SK-N-SH (cell line): ENCODE data around the gene FAM177B. TPM values are rescaled to one million over a fixed set of nuclear protein-coding genes. Genes with fewer than 3 reads are reported as not detected.

ENCODE experiments used
- CTCF ChIA-PET: fragments of 300-600, 350-600 bp; formaldehyde crosslinking; extraction: SDS; loops from one replicate; lab custom pipeline; 2021; lab: Yijun Ruan, JAX
- POLR2A ChIA-PET: fragments of 350-600 bp; sonication (Branson Sonifier 250); formaldehyde crosslinking; extraction: SDS; loops from one replicate; lab custom pipeline; 2020; ENCODE audit warnings: antibody characterized with exemption, inconsistent platforms; lab: Yijun Ruan, JAX
- DNase-seq: peaks from one replicate; pipeline ENCODE4 v3.0.0; 2012
- H2AFZ ChIP-seq: fragments of 200-600 bp; sonication (generic); 2 replicates; pipeline ENCODE4 v1.8.1; 2016; ENCODE audit warnings: antibody characterized with exemption, mild to moderate bottlenecking, low read depth
- H3F3A ChIP-seq: fragments of 200-600 bp; sonication (generic); replicated peaks from 2 replicates; pipeline ENCODE3; 2016; ENCODE audit warnings: antibody characterized with exemption, mild to moderate bottlenecking; ENCODE audit not compliant: insufficient read depth
- H3K27ac ChIP-seq, 2 experiments: fragments of 200-500 bp in 1 of 2; fragments of 200-600 bp in 1 of 2; sonication (Bioruptor generic) in 1 of 2; sonication (generic), shearing (Covaris generic) in 1 of 2; 2 replicates each; pipeline versions ENCODE4 v1.5.1 to v1.6.1; 2014 to 2016; ENCODE audit warnings: low read depth in 2 of 2, inconsistent platforms in 1 of 2, low read length in 1 of 2, mild to moderate bottlenecking in 1 of 2, mixed read lengths in 1 of 2
- H3K27me3 ChIP-seq: fragments of 200-600 bp; sonication (generic), shearing (Covaris generic); 2 replicates; pipeline ENCODE4 v1.6.1; 2016; ENCODE audit warnings: mixed run types; ENCODE audit not compliant: insufficient read depth
- H3K36me3 ChIP-seq, 2 experiments: fragments of 200-500 bp in 1 of 2; fragments of 200-600 bp in 1 of 2; sonication (Bioruptor generic) in 1 of 2; sonication (generic) in 1 of 2; replicated peaks in 1 of 2; 2 replicates each; pipeline versions ENCODE3 to v1.5.1; 2014 to 2016; ENCODE audit warnings: low read length in 1 of 2, mild to moderate bottlenecking in 1 of 2; ENCODE audit not compliant: insufficient read depth in 2 of 2, control insufficient read depth in 1 of 2
- H3K4me1 ChIP-seq, 2 experiments: fragments of 200-500 bp in 1 of 2; fragments of 200-600 bp in 1 of 2; sonication (Bioruptor generic) in 1 of 2; sonication (generic), shearing (Covaris generic) in 1 of 2; 2 replicates each; pipeline versions ENCODE4 v1.5.1 to v1.6.1; 2014 to 2016; ENCODE audit warnings: low read depth in 1 of 2, low read length in 1 of 2, mixed run types in 1 of 2; ENCODE audit not compliant: insufficient read depth in 2 of 2, control insufficient read depth in 1 of 2
- H3K4me2 ChIP-seq: fragments of 200-600 bp; sonication (generic), shearing (Covaris generic); 2 replicates; pipeline ENCODE4 v1.6.1; 2017; ENCODE audit warnings: mixed run types
- H3K4me3 ChIP-seq, 2 experiments: fragments of 200-500 bp in 1 of 2; fragments of 200-600 bp in 1 of 2; sonication (Bioruptor generic) in 1 of 2; sonication (generic), shearing (Covaris generic) in 1 of 2; 2 replicates each; pipeline versions ENCODE4 v1.5.1 to v1.8.1; 2014 to 2016; ENCODE audit warnings: low read depth in 2 of 2, inconsistent platforms in 1 of 2, low read length in 1 of 2, mild to moderate bottlenecking in 1 of 2, mixed read lengths in 1 of 2, moderate library complexity in 1 of 2
- H3K79me2 ChIP-seq: fragments of 200-600 bp; sonication (generic); 2 replicates; pipeline ENCODE4 v1.8.1; 2017; ENCODE audit warnings: mild to moderate bottlenecking; ENCODE audit not compliant: insufficient read depth
- H3K9ac ChIP-seq: fragments of 200-600 bp; sonication (generic); 2 replicates; pipeline ENCODE4 v1.6.1; 2017; ENCODE audit warnings: mixed run types
- H3K9me2 ChIP-seq: fragments of 200-600 bp; sonication (generic); 2 replicates; pipeline ENCODE4 v1.6.1; 2017; ENCODE audit warnings: mixed run types
- H3K9me3 ChIP-seq: fragments of 200-600 bp; sonication (generic); 2 replicates; pipeline ENCODE4 v1.6.1; 2017; ENCODE audit warnings: mixed run types, mild to moderate bottlenecking, moderate library complexity
- H4K20me1 ChIP-seq: fragments of 200-600 bp; sonication (generic); 2 replicates; pipeline ENCODE4 v1.6.1; 2017; ENCODE audit warnings: mild to moderate bottlenecking, mixed run types; ENCODE audit not compliant: insufficient read depth
- ELF1 ChIP-seq: IDR thresholded peaks from 2 replicates; pipeline ENCODE4 v1.4.0; 2012
- EP300 ChIP-seq, 2 experiments: IDR thresholded peaks; 2 replicates each; pipeline versions ENCODE4 v1.4.0 to v1.6.1; 2012; ENCODE audit warnings: borderline replicate concordance in 1 of 2, low read depth in 1 of 2, low read length in 1 of 2
- EZH2phosphoT487 ChIP-seq: fragments of 200-600 bp; sonication (generic); IDR thresholded peaks from 2 replicates; pipeline ENCODE4 v1.6.1; 2017; ENCODE audit warnings: low read depth, mixed run types, mild to moderate bottlenecking, antibody characterized with exemption, moderate library complexity, borderline replicate concordance
- FOSL2 ChIP-seq: IDR thresholded peaks from 2 replicates; pipeline ENCODE4 v1.4.0; 2012; ENCODE audit warnings: low read depth, mild to moderate bottlenecking, moderate library complexity, borderline replicate concordance
- GATA2 ChIP-seq: sonication (generic); formaldehyde crosslinking; IDR thresholded peaks from 2 replicates; pipeline ENCODE4 v1.5.0; 2020; ENCODE audit warnings: mild to moderate bottlenecking, missing genetic modification reagents
- IRF3 ChIP-seq: fragments of 150-350 bp; IDR thresholded peaks from 2 replicates; pipeline ENCODE4 v1.6.1; 2016; ENCODE audit warnings: mild to moderate bottlenecking, low read depth, low read length
- JUND ChIP-seq: IDR thresholded peaks from 2 replicates; pipeline ENCODE4 v1.4.0; 2012
- MAX ChIP-seq: IDR thresholded peaks from 2 replicates; pipeline ENCODE4 v1.4.0; 2012; ENCODE audit warnings: low read depth
- MXI1 ChIP-seq: IDR thresholded peaks from 2 replicates; pipeline ENCODE4 v1.6.1; 2012; ENCODE audit warnings: mild to moderate bottlenecking, low read depth, low read length, improper control_type of control experiment
- NRF1 ChIP-seq: IDR thresholded peaks from 2 replicates; pipeline ENCODE4 v1.6.1; 2012; ENCODE audit warnings: low read depth, mild to moderate bottlenecking, low read length
- POLR2AphosphoS5 ChIP-seq: IDR thresholded peaks from 2 replicates; pipeline ENCODE4 v1.6.1; 2012; ENCODE audit warnings: low read depth, low read length
- RAD21 ChIP-seq: IDR thresholded peaks from 2 replicates; pipeline ENCODE4 v1.6.1; 2012; ENCODE audit warnings: mild to moderate bottlenecking, low read length
- RCOR1 ChIP-seq: fragments of 150-350 bp; IDR thresholded peaks from 2 replicates; pipeline ENCODE4 v1.6.1; 2017; ENCODE audit warnings: antibody characterized with exemption, low read length
- RFX5 ChIP-seq: IDR thresholded peaks from 2 replicates; pipeline ENCODE4 v1.6.1; 2012; ENCODE audit warnings: mild to moderate bottlenecking, improper control_type of control experiment, low read length
- RXRA ChIP-seq: IDR thresholded peaks from 2 replicates; pipeline ENCODE4 v1.4.0; 2012; ENCODE audit warnings: low read depth, mild to moderate bottlenecking, borderline replicate concordance
- SIN3A ChIP-seq: IDR thresholded peaks from 2 replicates; pipeline ENCODE4 v1.6.1; 2012; ENCODE audit warnings: low read depth, mild to moderate bottlenecking, low read length, moderate library complexity, borderline replicate concordance
- SMC3 ChIP-seq: IDR thresholded peaks from 2 replicates; pipeline ENCODE4 v1.6.1; 2012; ENCODE audit warnings: low read depth, low read length, improper control_type of control experiment
- TCF12 ChIP-seq: IDR thresholded peaks from 2 replicates; pipeline ENCODE4 v1.4.0; 2012
- USF1 ChIP-seq: IDR thresholded peaks from 2 replicates; pipeline ENCODE4 v1.4.0; 2012; ENCODE audit warnings: low read depth, borderline replicate concordance
- USF2 ChIP-seq: fragments of 150-350 bp; IDR thresholded peaks from 2 replicates; pipeline ENCODE4 v1.6.1; 2017; ENCODE audit warnings: antibody characterized with exemption, low read length, low read depth, borderline replicate concordance
- WGBS: methylation state at CpG from one replicate; pipeline ENCODE4 v1.1.6; 2017; ENCODE audit warnings: low lambda C conversion rate; 5-methylcytosine and 5-hydroxymethylcytosine counted together
- polyA plus RNA-seq, 3 experiments: library from polyadenylated mRNA; depleted of rRNA; stranded (reverse); fragments of >200 nt; gene quantifications; 2 replicates each; pipeline ENCODE4 v1.2.3, GENCODE V29; 2012

Gene FAM177B
- polyA plus RNA-seq, 1 of the 3 experiments (the other 2 are of a cell fraction), result not detected

- H3K27me3 ChIP-seq, result peaks cover 6% of the 10 kb centered on the region; the same call in 1 of the 2 replicates
- TF ChIP-seq EZH2phosphoT487 (no peak), RAD21 (no peak), RCOR1 (no peak), USF2 (no peak), FOSL2 (no peak), RFX5 (no peak), MXI1 (no peak), USF1 (no peak), SIN3A (no peak), POLR2AphosphoS5 (no peak), MAX (no peak), TCF12 (no peak), GATA2 (CRISPR knock-in tag) (no peak), EP300 (IDR thresholded peaks at IDR 0.05; ENCODE audit: borderline replicate concordance in 1 of 2, low read depth in 1 of 2, low read length in 1 of 2) (no peak), ELF1 (no peak), IRF3 (no peak), JUND (no peak), RXRA (no peak), NRF1 (no peak), SMC3 (no peak)
- TF ChIP-seq, all 33 proteins: peak for 0
- H3K27ac ChIP-seq, result no peak overlapping the region
- H4K20me1 ChIP-seq, result no peaks in the 10 kb centered on the region
- H3K9me3 ChIP-seq, result no peaks in the 10 kb centered on the region
- no peaks in the 10 kb centered on the region; a peak in 1 of 4 replicates for H3K4me1 ChIP-seq
- H3K9me2 ChIP-seq, result no peaks in the 10 kb centered on the region
- H3K79me2 ChIP-seq, result no peaks in the 10 kb centered on the region
- H3K4me2 ChIP-seq, result no peak overlapping the region
- H3K9ac ChIP-seq, result no peak overlapping the region
- no peak overlapping the region for H3K4me3 ChIP-seq
- POLR2A ChIA-PET, result no interaction called here
- H3F3A ChIP-seq, result no peaks in the 10 kb centered on the region
- CTCF ChIA-PET, result interaction anchor here (0.6 to 3.7 kb wide), 8 partner anchors 56 to 341 kb away, joined by 3 to 13 read pairs (median 3); no protein-coding TSS in a partner anchor
- DNase-seq, result no peak
- no peaks in the 10 kb centered on the region for H3K36me3 ChIP-seq
- WGBS, result 58% methylated on average over 3 of the region's 3 CpGs
- no peak overlapping the region for H2AFZ ChIP-seq
These were observed 51.6 kb downstream of the FAM177B start for GRCh38 chr1:222788402-222789156.
